Upper lobe of left lung (tissue), 4 donors: ENCODE measurements around the gene MSX2.
"Not testable (repeated sequence)": the region's sequence is repeated elsewhere in the genome, so short reads cannot be mapped to it uniquely, and the experiment has no call there.

Experiments
- POLR2A ChIP-seq, 4 donors: fragments of 450-650 bp; IDR thresholded peaks; one replicate each; pipeline ENCODE4 v1.5.1; 2016 to 2017; ENCODE audit warnings: antibody characterized with exemption in 4 of 4, mild to moderate bottlenecking in 2 of 4
- TF ChIP-seq, protein P1 (sequence below), 6 experiments: fragments of 450-650 bp in 4 of 6; fragments of 200-600 bp in 2 of 6; sonication (generic) in 2 of 6; IDR thresholded peaks; one replicate each; pipeline ENCODE4 v1.5.1; 2016 to 2019; ENCODE audit warnings: antibody characterized with exemption in 6 of 6

DNA sequence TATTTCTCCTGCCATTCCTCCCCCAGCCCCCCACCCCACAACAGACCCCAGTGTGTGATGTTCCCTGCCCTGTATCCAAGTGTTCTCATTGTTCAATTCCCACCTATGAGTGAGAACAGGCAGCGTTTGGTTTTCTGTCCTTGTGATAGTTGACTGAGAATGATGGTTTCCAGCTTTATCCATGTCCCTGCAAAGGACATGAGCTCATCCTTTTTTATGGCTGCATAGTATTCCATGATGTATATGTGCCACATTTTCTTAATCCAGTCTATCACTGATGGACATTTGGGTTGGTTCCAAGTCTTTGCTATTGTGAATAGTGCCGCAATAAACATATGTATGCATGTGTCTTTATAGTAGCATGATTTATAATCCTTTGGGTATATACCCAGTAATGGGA, 37.0 kb downstream of the MSX2 start:
- TF ChIP-seq, protein P1, sequence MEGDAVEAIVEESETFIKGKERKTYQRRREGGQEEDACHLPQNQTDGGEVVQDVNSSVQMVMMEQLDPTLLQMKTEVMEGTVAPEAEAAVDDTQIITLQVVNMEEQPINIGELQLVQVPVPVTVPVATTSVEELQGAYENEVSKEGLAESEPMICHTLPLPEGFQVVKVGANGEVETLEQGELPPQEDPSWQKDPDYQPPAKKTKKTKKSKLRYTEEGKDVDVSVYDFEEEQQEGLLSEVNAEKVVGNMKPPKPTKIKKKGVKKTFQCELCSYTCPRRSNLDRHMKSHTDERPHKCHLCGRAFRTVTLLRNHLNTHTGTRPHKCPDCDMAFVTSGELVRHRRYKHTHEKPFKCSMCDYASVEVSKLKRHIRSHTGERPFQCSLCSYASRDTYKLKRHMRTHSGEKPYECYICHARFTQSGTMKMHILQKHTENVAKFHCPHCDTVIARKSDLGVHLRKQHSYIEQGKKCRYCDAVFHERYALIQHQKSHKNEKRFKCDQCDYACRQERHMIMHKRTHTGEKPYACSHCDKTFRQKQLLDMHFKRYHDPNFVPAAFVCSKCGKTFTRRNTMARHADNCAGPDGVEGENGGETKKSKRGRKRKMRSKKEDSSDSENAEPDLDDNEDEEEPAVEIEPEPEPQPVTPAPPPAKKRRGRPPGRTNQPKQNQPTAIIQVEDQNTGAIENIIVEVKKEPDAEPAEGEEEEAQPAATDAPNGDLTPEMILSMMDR (IDR thresholded peaks at IDR 0.05), result not testable (repeated sequence)
- TF ChIP-seq POLR2A (IDR thresholded peaks at IDR 0.05), result not testable (repeated sequence)
